ENCODE data around the gene C1S.

Gene C1S

GRCh38 chr12:7079826-7080125 lies 19.3 kb downstream of the C1S start:
- no peak for FAIRE-seq

DNA sequence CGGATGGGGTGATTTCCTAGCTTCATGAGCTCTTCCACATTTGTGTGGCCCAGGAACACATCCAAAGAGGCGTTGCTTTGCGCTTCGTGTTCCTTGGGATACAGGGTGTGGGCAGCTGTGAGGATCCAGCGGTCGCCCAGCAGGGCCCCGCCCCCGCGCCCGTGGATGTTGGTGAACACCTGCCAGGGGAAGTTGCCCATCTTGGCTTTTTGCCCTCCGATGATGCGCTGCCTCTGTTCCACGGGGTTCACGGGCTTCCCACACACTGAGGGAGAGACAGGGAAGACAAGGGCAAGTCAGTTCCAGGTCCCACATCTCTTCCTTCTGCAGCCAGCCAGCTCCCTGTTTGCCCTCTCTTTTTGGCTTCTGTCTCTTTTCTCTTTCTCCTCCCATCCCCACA lies 20.5 kb downstream of the C1S start:
- no peak for FAIRE-seq

- FAIRE-seq, result no peak
These were observed 22.6 kb downstream of the C1S start for GRCh38 chr12:7083125-7083524.

DNA sequence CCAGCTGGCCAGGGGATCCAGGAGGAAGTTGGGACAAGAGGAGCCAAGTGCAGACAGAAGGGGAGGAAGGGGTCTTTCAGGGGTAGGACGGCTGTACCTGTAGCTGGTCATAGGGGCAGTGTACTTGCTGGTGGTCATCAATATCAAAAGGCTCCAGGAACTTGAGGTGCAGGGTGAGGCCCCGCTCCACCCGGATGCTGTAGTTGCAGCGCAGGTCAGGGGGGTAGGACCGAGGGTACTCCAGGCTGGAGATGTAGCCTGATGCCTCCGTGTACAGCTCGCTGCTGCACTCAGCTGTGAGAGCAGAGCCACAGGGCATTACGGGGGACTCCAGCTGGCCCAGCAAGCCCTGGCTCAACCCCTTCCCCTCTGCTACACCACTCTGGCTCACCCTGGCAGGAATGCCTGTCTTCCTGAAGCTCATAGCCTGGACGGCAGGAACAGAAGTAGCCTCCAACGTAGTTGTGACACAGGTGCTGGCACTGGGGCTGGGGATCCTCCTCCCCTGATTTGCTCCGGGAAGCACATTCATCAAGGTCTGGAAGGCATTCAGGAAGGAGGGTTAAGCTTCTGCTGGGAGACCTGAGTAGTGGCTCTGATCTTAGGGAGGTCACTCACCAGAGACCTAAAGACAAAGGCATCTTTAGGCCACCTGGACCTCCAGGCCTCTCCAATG lies 28.8 kb downstream of the C1S start:
- no peak for FAIRE-seq

DNA sequence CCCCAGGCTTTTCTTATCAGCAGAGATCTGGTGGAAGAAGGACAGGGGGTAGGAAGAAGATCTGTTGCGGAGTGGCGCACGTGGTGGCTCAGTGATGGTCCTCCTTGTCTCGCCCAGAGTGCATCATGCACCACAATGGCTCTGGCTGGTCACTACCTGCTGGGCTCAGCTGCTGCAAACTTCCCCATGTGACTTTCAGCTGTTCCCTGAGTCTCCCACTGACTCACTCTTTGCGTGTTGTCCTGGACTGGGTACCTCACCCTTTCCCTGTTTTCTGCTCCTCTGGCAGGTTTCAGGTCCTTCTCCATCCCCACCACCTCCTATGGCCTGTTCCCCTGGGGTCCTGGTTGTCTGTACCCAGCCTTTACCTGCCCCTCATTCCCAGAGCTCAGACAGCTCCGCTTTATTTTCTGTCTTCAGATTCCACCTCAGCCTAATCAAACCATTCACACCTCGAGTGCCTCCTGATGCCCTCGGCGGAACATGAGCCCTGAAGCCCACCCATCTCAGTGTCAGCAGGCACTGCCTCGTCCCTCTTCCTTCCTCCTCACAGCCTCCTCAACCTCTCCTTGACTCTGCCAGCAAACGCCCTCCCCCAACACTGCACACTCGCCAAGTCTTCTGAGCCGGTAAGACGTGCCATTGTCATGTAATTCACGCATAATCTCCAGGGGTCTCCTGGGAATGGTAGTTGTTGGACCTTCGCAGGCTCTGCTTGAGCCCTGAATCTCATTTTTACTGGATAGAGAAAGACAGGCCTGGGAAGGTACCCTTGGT lies 29.9 kb downstream of the C1S start:
- no peak for FAIRE-seq

- FAIRE-seq, result no peak
These were observed 30.7 kb downstream of the C1S start for GRCh38 chr12:7091171-7091570.

DNA sequence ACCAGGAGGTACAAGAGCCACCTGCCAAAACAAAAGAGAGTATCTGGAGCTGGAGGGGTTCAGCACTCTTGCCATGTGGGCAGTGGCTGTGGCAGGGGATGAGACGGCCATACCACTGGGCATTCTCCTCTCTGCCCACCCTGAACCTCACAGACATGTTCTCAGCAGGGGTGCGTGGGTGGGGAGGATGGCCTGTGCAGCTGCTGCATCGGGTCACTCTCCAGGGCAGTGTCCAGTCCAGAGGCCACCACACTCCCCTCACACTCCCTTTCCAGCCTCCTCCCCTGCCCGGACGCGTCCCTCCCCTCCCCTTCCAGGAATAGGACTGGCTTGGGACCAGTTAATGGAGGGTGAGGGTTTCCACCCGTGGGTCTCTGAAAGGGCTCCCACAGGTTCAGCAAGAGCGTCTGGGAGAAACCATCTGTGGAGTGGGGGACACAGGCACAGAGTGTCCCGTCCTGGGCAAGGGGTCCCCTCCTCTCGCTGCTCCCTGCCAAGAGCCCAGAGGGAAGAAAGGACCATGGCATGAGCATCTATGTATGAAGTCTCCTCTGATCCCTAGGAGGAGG lies 31.2 kb downstream of the C1S start:
- no peak for FAIRE-seq

DNA sequence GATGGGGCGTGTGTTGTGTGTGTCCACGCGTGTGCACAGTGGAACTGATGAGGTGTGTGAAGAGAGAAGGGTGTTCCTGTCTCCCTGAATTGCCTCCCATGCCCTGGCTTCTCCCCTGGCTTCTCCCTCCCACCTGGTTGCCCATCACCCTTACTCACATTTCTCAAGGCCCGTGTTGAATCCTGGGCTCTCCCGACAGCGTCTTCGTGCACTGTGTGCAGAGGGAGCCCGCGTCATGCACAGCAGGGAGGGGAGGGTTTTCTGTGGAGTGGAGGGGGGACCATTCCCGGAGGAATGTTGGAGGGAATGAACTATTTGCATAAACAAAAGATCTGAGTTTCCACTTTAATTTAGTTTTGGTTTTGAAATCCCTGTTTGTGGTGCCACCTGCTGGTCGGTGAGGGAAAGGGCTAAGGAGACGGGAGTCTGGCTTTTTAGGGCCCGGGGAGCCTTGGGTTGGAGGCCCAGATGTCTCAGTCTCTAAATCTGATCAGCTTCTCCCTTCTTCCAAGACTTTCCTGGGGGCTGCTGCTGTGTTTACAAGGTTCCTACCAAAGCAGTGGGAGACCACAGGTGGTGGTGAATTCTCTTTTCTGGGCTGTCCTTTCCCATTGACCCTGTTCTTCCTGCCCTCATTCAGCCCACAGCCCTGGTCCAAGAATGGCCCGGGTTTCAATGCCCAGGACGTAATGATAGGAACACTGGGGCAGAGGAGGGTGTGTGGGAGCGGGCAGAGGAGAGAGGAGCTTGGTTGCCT lies 31.9 kb downstream of the C1S start, which contains the start of gene C1R:
C1R (minus strand) TSS at position 217 of the 757 bp plus-strand sequence; CDS start at position 160, 57 bp downstream.
- peak; percentile 93 for FAIRE-seq

- FAIRE-seq, result no peak
These were observed 32.5 kb downstream of the C1S start for GRCh38 chr12:7092986-7093460.

DNA sequence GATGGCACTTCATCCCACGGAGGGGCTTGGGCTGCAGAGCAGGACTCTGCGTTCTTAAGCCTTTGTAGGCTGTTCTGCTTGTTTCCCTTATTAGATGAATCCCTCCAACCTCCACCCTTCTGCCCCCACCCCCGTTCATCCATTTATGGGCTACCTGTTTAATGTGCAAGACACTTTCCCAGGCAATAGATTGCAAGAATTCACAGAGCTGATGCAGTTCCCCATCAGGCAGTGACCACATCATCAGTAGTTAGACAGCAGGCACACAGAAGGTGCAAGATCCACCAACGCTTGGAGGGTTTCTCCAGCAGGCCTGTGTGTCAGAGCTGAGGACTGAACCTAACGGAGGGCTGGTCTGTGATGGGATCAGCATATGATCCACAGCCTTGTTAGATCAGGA lies 33.0 kb downstream of the C1S start:
- no peak for FAIRE-seq

DNA sequence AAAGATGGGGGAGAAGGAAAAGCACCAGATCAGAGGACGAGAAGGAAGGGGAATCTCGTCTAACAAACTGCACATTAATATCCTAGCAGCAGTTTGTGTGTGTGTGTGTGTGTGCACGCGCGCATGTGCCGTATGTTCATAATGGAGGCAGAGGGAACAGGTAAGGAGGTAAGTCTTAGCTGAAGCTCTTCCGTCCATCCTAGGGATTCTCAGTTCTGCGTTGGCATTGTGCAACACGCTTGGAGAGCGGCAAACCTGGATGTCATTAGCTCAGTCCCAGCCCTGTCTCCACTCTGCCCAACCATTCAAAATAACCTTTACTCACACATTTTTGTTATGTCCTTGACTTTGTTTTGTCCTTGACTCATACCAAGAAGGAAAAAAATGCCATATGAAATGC lies 33.4 kb downstream of the C1S start:
- FAIRE-seq, result no peak

GRCh38 chr12:7096006-7096932 lies 35.8 kb downstream of the C1S start:
- no peak for FAIRE-seq

- no peak for FAIRE-seq
These were observed 36.5 kb downstream of the C1S start for GRCh38 chr12:7096979-7097378.

- FAIRE-seq, result no peak
These were observed 38.9 kb downstream of the C1S start for GRCh38 chr12:7099290-7099996.

- no peak for FAIRE-seq
These were observed 39.7 kb downstream of the C1S start for GRCh38 chr12:7100239-7100638.

DNA sequence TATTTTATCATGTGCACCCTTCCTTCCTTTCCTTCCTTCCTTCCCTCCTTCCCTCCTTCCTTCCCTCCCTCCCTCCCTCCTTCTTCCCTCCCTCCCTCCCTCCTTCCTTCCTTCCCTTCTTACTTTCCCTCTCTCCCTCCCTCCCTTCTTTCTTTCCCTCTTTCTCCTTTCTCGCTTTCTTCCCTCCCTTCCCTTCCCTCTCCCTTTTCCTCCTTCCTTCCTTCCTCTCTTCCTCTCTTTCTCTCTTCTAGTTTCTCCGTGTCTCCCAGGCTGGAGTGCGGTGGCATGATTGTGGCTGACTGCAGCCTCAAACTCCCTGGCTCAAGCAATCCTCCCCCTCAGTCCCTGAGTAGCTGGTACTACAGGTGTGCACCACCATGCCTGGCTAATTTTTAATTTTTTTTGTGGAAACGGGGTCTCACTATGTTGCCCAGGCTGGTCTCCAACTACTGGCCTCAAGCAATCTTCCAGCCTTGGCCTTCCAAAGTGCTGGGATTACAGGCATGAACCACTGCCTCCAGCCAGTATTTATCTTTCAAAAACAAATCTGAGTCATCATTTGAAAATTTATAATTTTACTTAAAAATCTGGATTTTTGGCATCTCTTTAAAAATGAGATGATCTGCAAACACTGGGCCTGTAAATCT lies 40.7 kb downstream of the C1S start:
- FAIRE-seq, result no peak

- no peak for FAIRE-seq
These were observed 41.2 kb downstream of the C1S start for GRCh38 chr12:7101694-7102131.

- no peak for FAIRE-seq
These were observed 42.1 kb downstream of the C1S start for GRCh38 chr12:7102582-7102981.

GRCh38 chr12:7103837-7104584 lies 43.5 kb downstream of the C1S start:
- FAIRE-seq, result no peak

DNA sequence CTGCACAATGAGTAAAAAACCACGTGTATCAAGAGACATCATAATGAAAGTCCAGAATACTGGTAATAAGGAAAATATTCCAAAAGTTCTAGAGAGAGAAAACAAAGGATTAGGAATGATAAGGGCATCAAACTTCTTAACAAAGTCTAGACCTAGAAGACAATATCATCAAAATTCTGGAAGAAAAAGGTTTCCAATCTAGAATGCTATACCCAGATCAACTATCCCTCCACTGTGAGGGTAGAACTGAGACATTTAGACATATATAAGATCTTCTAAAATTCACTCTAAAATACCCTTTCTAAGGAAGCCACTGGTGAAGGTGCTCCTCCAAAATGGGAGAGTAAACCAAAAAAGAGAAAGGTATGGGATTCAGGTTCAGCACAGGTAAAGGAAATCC lies 45.6 kb downstream of the C1S start:
- no peak for FAIRE-seq
